ENCODE data around the gene MESD. TPM values are rescaled to one million over a fixed set of nuclear protein-coding genes. Genes with fewer than 3 reads are reported as not detected.
"Not testable (repeated sequence)": the region's sequence is repeated elsewhere in the genome, so short reads cannot be mapped to it uniquely, and the experiment has no call there.

Gene MESD
- total and polyA plus RNA-seq, 7 donors = 4.6 to 9.4 (median 7.0) TPM

GRCh38 chr15:80957556-80957955, 32.1 kb downstream of the MESD start:
- intact Hi-C loops (cut with DNase I) = no loop called here

GRCh38 chr15:80955571-80956452, 33.8 kb downstream of the MESD start:
- H3K4me3 ChIP-seq; H3K9me3 ChIP-seq; H3K27me3 ChIP-seq (ENCODE audit: insufficient read depth in 3 of 3, low read length in 2 of 3); intact Hi-C loops (cut with DNase I); H3K4me1 ChIP-seq; H3K27ac ChIP-seq: not testable (repeated sequence)
- WGBS, 3 donors = 89 to 94% (median 90%) methylated on average over 19 of the region's 19 CpGs
- peaks cover 0 to 22% of the 10 kb centered on the region in 2 donors for H3K36me3 ChIP-seq (ENCODE audit: insufficient read depth in 1 of 2, low read depth in 1 of 2)
- DNase-seq (peak in 1 of 2 donors; percentile 27), ATAC-seq (peak in 1 of 4 donors; percentile 39)

More at GRCh38 chr15:80957556-80957955, 32.1 kb downstream of the MESD start:
- no peak for TF ChIP-seq CTCF (IDR thresholded peaks at IDR 0.05)
- no peak overlapping the region for H3K27ac ChIP-seq
- H3K9me3 ChIP-seq = no peaks in the 10 kb centered on the region
- H3K27me3 ChIP-seq (ENCODE audit: insufficient read depth in 3 of 3, low read length in 2 of 3) = no peaks in the 10 kb centered on the region
- ATAC-seq (no peak), DNase-seq (no peak)
- peaks cover 0 to 10% of the 10 kb centered on the region in 2 donors for H3K36me3 ChIP-seq (ENCODE audit: insufficient read depth in 1 of 2, low read depth in 1 of 2)
- no peaks in the 10 kb centered on the region for H3K4me1 ChIP-seq
- H3K4me3 ChIP-seq = no peak overlapping the region
- 77 to 82% (median 80%) methylated on average over 2 of the region's 2 CpGs for WGBS, 3 donors

GRCh38 chr15:80953953-80954778, 35.5 kb downstream of the MESD start:
- Histone ChIP-seq H3K4me1 (no peaks in the 10 kb centered on the region), H3K4me3 (no peak overlapping the region), H3K27me3 (ENCODE audit: insufficient read depth in 3 of 3, low read length in 2 of 3) (no peaks in the 10 kb centered on the region), H3K36me3 (ENCODE audit: insufficient read depth in 1 of 2, low read depth in 1 of 2) (peaks cover 0 to 28% of the 10 kb centered on the region in 2 donors), H3K9me3 (no peaks in the 10 kb centered on the region), H3K27ac (no peak overlapping the region)
- intact Hi-C loops (cut with DNase I) = no loop called here
- ATAC-seq (no peak), DNase-seq (no peak)
- TF ChIP-seq CTCF (IDR thresholded peaks at IDR 0.05) = no peak
- 95 to 97% (median 97%) methylated on average over 9 of the region's 9 CpGs for WGBS, 3 donors

GRCh38 chr15:80953001-80953952, 36.3 kb downstream of the MESD start:
- Histone ChIP-seq H3K27ac (no peak overlapping the region), H3K4me1 (no peaks in the 10 kb centered on the region), H3K27me3 (ENCODE audit: insufficient read depth in 3 of 3, low read length in 2 of 3) (no peaks in the 10 kb centered on the region), H3K36me3 (ENCODE audit: insufficient read depth in 1 of 2, low read depth in 1 of 2) (peaks cover 0 to 27% of the 10 kb centered on the region in 2 donors), H3K9me3 (no peaks in the 10 kb centered on the region), H3K4me3 (no peak overlapping the region)
- no peak for DNase-seq
- 95 to 97% (median 95%) methylated on average over 12 of the region's 12 CpGs for whole genome bisulfite sequencing, 3 donors
- intact Hi-C loops (cut with DNase I) = no loop called here
- no peak for TF ChIP-seq CTCF (IDR thresholded peaks at IDR 0.05)
- no peak for ATAC-seq
